SJSA1 (cell line): ENCODE results near the gene RAB11A. TPM values are rescaled to one million over a fixed set of nuclear protein-coding genes. Genes with fewer than 3 reads are reported as not detected.

ENCODE experiments used
- DNase-seq, 2 experiments: peaks; one replicate each; pipeline ENCODE4 v3.0.0-alpha.2; 2015 to 2020; ENCODE audit warnings: low spot score in 2 of 2, low read depth in 1 of 2
- H3K27ac ChIP-seq: fragments of 250-450 bp; sonication (Bioruptor Pico); 2 replicates; pipeline ENCODE4 v1.5.1; 2020; ENCODE audit warnings: mild to moderate bottlenecking, moderate library complexity
- H3K27me3 ChIP-seq: fragments of 250-450 bp; sonication (Bioruptor Pico); replicated peaks from 2 replicates; pipeline ENCODE4 v1.5.1; 2020; ENCODE audit warnings: mild to moderate bottlenecking, moderate library complexity
- H3K36me3 ChIP-seq: fragments of 250-450 bp; sonication (Bioruptor Pico); 2 replicates; pipeline ENCODE4 v1.5.1; 2020; ENCODE audit warnings: mild to moderate bottlenecking
- H3K4me1 ChIP-seq: fragments of 250-450 bp; sonication (Bioruptor Pico); replicated peaks from 2 replicates; pipeline ENCODE4 v1.6.1; 2021; ENCODE audit warnings: mild to moderate bottlenecking
- H3K4me3 ChIP-seq: fragments of 250-450 bp; sonication (Bioruptor Pico); 2 replicates; pipeline ENCODE4 v1.5.1; 2020; ENCODE audit warnings: mild to moderate bottlenecking
- H3K9me3 ChIP-seq: fragments of 250-450 bp; sonication (Bioruptor Pico); replicated peaks from 2 replicates; pipeline ENCODE4 v1.5.1; 2020; ENCODE audit warnings: mild to moderate bottlenecking
- total RNA-seq: library from RNA; depleted of rRNA; stranded (reverse); fragments of >200 nt; shearing (Covaris generic); gene quantifications from 2 replicates; pipeline ENCODE4 v1.2.3, GENCODE V29; 2014

Gene RAB11A
- total RNA-seq, 1 experiment from 2014 or later, result 205 TPM

DNA sequence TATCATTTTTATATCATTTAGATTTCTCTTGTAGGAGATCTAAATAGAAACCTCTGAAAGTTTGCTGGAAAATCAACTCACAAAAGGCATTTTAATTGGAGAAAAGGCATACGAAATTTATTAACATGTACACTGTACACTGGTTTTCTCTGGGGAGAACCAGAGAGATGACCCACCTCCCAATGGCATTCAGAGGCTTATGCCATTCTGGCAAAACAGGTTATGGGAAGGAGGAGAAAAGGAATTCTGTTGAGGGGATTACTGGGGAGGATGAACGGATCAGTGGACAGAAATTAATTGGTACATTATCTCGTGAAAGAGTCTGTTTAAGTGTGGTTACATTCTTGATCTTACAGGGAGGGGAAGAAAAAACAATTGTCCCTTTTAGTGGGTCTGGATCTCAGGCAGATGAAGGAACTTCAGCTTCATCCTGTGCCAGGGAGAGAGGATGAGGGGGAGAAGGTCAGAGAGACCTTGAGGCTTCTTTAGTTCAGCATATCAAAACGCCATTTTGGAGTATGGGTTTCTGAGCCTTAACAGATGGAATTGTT, 16.5 kb downstream of the RAB11A start:
- no peaks in the 10 kb centered on the region for H3K27me3 ChIP-seq
- H3K4me3 ChIP-seq, result no peak overlapping the region
- H3K9me3 ChIP-seq, result no peaks in the 10 kb centered on the region
- no peaks in the 10 kb centered on the region for H3K4me1 ChIP-seq
- no peak for DNase-seq
- no peak overlapping the region for H3K27ac ChIP-seq
- H3K36me3 ChIP-seq, result peaks cover 74% of the 10 kb centered on the region

- peaks cover 76% of the 10 kb centered on the region for H3K36me3 ChIP-seq
- no peak for DNase-seq
- no peaks in the 10 kb centered on the region for H3K9me3 ChIP-seq
- H3K27ac ChIP-seq, result no peak overlapping the region
- no peaks in the 10 kb centered on the region for H3K27me3 ChIP-seq
- H3K4me3 ChIP-seq, result no peak overlapping the region
- H3K4me1 ChIP-seq, result no peaks in the 10 kb centered on the region
Measured at GRCh38 chr15:65887565-65887964, 18.3 kb downstream of the RAB11A start.

DNA sequence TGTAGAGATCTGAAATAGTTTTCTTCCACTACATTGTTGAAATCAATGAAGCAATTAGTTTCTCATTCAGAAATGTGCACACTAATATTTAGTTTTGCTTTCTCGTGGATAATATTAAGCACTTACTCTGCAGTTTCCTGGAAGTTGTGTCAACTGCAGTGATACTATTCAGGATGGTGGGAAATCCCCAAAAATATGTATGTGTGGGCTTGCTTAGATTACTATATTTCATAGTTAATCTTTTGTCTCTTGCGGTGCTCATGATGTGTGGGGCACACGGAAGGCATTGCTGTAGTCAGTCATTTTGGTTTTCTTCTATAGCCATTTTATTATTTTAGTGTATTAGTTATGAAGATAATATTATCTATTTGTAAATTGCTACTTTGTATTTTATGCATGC, 19.7 kb downstream of the RAB11A start:
- Histone ChIP-seq H3K36me3 (peaks cover 73% of the 10 kb centered on the region), H3K27ac (no peak overlapping the region), H3K9me3 (no peaks in the 10 kb centered on the region), H3K4me1 (no peaks in the 10 kb centered on the region), H3K27me3 (no peaks in the 10 kb centered on the region), H3K4me3 (no peak overlapping the region)
- no peak for DNase-seq

GRCh38 chr15:65893060-65893459, 23.8 kb downstream of the RAB11A start:
- Histone ChIP-seq H3K36me3 (peaks cover 55% of the 10 kb centered on the region), H3K4me1 (no peaks in the 10 kb centered on the region), H3K4me3 (no peak overlapping the region), H3K27ac (no peak overlapping the region), H3K9me3 (no peaks in the 10 kb centered on the region), H3K27me3 (no peaks in the 10 kb centered on the region)
- no peak for DNase-seq

GRCh38 chr15:65896236-65896635, 26.9 kb downstream of the RAB11A start:
- DNase-seq, result no peak

DNA sequence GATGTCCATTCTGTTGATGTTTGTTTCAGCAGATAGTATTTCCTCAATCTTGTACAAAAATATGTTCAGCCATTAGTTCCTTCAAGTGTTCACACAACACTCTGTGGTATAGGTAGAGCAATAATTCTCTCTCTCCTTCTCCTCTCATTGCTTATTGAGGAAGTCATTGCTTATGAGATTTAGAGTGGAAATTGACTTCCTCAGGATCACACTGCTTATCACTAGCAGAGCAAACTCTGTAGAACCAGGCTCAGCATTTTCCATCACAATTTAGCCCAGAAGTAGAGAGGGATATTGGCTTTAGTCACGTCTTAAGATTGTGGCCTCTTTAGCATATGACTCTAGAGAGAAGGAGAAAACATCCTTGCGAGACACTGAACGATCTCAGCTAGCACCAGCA, 31.2 kb downstream of the RAB11A start:
- no peak overlapping the region for H3K27ac ChIP-seq
- peaks cover 43% of the 10 kb centered on the region for H3K36me3 ChIP-seq
- no peak for DNase-seq
- H3K27me3 ChIP-seq, result no peaks in the 10 kb centered on the region
- H3K4me3 ChIP-seq, result no peak overlapping the region
- no peaks in the 10 kb centered on the region for H3K9me3 ChIP-seq
- H3K4me1 ChIP-seq, result peaks cover 13% of the 10 kb centered on the region

More at GRCh38 chr15:65896236-65896635, 26.9 kb downstream of the RAB11A start:
- Histone ChIP-seq H3K4me1 (no peaks in the 10 kb centered on the region), H3K9me3 (no peaks in the 10 kb centered on the region), H3K4me3 (no peak overlapping the region), H3K27ac (no peak overlapping the region), H3K36me3 (peaks cover 51% of the 10 kb centered on the region), H3K27me3 (no peaks in the 10 kb centered on the region)

GRCh38 chr15:65901336-65901735, 32.0 kb downstream of the RAB11A start:
- Histone ChIP-seq H3K9me3 (no peaks in the 10 kb centered on the region), H3K4me1 (peaks cover 13% of the 10 kb centered on the region), H3K36me3 (peaks cover 42% of the 10 kb centered on the region), H3K27ac (no peak overlapping the region), H3K4me3 (no peak overlapping the region), H3K27me3 (no peaks in the 10 kb centered on the region)
- no peak for DNase-seq

DNA sequence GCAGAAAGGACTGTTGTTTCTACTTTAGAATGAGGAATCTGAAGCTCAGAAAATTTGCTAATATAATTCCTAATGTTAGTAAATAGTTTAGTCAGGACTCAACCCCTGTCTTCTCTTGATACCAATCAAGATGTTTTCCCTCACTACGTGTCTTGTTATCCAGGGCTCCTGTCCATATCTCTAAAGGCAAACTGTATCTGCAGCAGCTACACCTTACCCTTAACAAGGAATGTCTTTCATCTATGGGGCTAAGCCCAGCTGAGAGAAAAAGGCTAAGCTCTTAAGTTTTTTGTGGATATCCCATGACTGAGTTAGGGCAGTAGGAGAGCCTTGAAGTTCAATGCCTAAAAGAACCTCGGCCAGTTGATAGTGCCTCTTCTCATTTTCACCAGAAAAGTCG, 32.5 kb downstream of the RAB11A start:
- Histone ChIP-seq H3K4me1 (peaks cover 13% of the 10 kb centered on the region), H3K9me3 (no peaks in the 10 kb centered on the region), H3K4me3 (no peak overlapping the region), H3K27me3 (no peaks in the 10 kb centered on the region), H3K27ac (no peak overlapping the region), H3K36me3 (peaks cover 42% of the 10 kb centered on the region)
- no peak for DNase-seq

- peaks cover 43% of the 10 kb centered on the region for H3K36me3 ChIP-seq
- peaks cover 13% of the 10 kb centered on the region for H3K4me1 ChIP-seq
- no peak for DNase-seq
- H3K27ac ChIP-seq, result no peak overlapping the region
- no peak overlapping the region for H3K4me3 ChIP-seq
- no peaks in the 10 kb centered on the region for H3K27me3 ChIP-seq
- no peaks in the 10 kb centered on the region for H3K9me3 ChIP-seq
Measured at GRCh38 chr15:65902373-65902772, 33.1 kb downstream of the RAB11A start.

DNA sequence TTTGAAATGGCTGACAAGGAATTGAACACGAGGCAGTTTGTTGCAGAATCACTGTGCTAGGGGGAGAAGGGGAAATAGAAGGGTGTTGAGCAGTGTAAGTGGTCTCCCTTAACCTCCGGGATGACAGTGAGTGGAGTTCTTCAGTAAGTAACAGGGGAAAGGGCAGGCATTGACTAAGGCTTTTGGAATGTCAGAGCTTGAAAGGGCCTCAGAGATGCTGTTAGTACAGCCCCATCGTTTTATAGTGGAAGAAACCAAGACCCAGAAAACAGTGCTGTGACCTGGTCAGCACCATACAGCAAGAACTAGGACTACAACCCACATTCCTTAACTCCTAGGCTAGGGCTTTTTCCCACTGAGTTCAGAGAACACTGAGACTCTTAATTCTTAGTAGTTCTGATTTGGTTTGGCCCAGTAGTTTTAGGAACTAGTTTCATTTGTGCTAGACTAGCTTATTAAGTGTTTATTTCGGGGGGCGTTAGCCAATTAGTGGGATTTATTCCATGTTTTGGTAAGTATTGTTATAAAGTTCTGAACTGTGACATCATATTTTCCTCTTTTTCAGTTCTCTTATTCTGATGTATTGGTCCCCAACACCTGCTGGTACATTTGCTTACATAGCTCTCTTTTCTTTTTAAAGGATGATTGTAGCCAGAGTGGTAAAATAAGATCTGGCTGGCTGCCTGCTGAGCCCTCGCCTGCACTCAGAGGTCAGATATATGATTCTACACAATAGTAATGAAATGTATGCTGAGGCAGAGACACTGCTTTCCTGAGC, 34.2 kb downstream of the RAB11A start:
- DNase-seq, result no peak
- Histone ChIP-seq H3K27ac (no peak overlapping the region), H3K9me3 (no peaks in the 10 kb centered on the region), H3K4me1 (peaks cover 13% of the 10 kb centered on the region), H3K4me3 (no peak overlapping the region), H3K36me3 (peaks cover 38% of the 10 kb centered on the region), H3K27me3 (no peaks in the 10 kb centered on the region)

GRCh38 chr15:65904301-65904700, 35.0 kb downstream of the RAB11A start:
- DNase-seq, result no peak
- H3K4me1 ChIP-seq, result peaks cover 13% of the 10 kb centered on the region
- H3K9me3 ChIP-seq, result no peaks in the 10 kb centered on the region
- H3K36me3 ChIP-seq, result peaks cover 31% of the 10 kb centered on the region
- H3K4me3 ChIP-seq, result no peak overlapping the region
- no peak overlapping the region for H3K27ac ChIP-seq
- no peaks in the 10 kb centered on the region for H3K27me3 ChIP-seq

GRCh38 chr15:65906396-65906795, 37.1 kb downstream of the RAB11A start:
- Histone ChIP-seq H3K4me1 (peaks cover 13% of the 10 kb centered on the region), H3K36me3 (peaks cover 21% of the 10 kb centered on the region; the same call in 1 of the 2 replicates), H3K4me3 (no peak overlapping the region), H3K27me3 (no peaks in the 10 kb centered on the region), H3K9me3 (no peaks in the 10 kb centered on the region), H3K27ac (no peak overlapping the region)
- no peak for DNase-seq

GRCh38 chr15:65907661-65908060, 38.4 kb downstream of the RAB11A start:
- Histone ChIP-seq H3K27ac (no peak overlapping the region), H3K4me3 (no peak overlapping the region), H3K4me1 (peaks cover 10% of the 10 kb centered on the region), H3K9me3 (no peaks in the 10 kb centered on the region), H3K27me3 (no peaks in the 10 kb centered on the region), H3K36me3 (peaks cover 21% of the 10 kb centered on the region; the same call in 1 of the 2 replicates)
- DNase-seq, result peak in 1 of 2 experiments; percentile 5

DNA sequence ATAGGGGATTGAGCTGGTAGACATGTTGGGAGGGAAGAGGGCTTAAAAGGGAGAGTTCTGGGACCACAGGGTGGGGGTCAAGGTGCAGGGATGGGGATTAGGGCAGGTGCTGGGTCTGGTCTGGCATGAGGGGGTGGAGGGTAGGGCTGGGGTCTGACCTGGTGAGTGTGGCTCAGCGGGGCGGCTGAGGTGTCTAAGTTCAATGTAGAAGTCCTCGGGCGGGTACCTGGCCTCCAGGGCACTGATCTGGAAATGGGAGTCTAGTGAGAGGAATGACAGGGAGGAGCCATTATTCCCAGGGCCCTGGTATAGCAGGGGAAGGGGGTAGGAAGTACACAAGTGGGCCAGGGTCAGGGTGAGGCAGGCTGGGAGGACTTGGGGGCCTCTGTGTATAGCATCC, 39.6 kb downstream of the RAB11A start:
- H3K4me1 ChIP-seq, result no peaks in the 10 kb centered on the region
- no peak overlapping the region for H3K4me3 ChIP-seq
- H3K27me3 ChIP-seq, result no peaks in the 10 kb centered on the region
- H3K27ac ChIP-seq, result no peak overlapping the region
- no peaks in the 10 kb centered on the region for H3K9me3 ChIP-seq
- peaks cover 16% of the 10 kb centered on the region; the same call in 1 of the 2 replicates for H3K36me3 ChIP-seq
- peak in 1 of 2 experiments; percentile 35 for DNase-seq
